Stimulated activated CD4-positive, alpha-beta T cell treated with anti-CD3 and anti-CD28 coated beads, Interleukin-4, amount 100 ng/mL, for 24 hours (primary cell): ENCODE results near the gene SFMBT2.

ENCODE experiments used
- DNase-seq: peaks from one replicate; pipeline ENCODE4 v3.0.0-alpha.2; 2020

Gene SFMBT2

GRCh38 chr10:7424919-7425318, 14.1 kb upstream of the SFMBT2 start:
- no peak for DNase-seq

- no peak for DNase-seq
Measured at GRCh38 chr10:7424315-7424714, 13.5 kb upstream of the SFMBT2 start.

DNA sequence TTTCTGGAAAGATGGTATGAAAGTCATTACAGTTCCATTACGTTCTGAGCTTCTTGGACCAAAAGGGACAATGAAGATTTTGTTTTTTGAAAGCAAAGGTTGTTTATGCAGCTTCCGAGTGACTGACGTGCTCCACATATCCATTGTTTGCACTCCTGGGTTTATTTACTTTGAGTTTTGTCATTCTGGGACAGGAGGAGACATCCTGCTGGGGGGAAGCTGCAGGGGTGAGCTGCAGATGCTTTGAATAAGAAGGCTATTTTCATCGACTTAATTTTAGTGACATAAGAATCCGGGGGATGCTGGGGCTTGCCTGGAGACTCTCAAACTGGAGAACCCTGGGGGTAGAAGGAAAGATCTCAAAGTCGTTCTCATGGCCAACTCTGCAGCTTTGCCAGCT, 12.7 kb upstream of the SFMBT2 start:
- DNase-seq = no peak

GRCh38 chr10:7421526-7421925, 10.7 kb upstream of the SFMBT2 start:
- DNase-seq = no peak

- DNase-seq = no peak
Measured at GRCh38 chr10:7419998-7420397, 9.2 kb upstream of the SFMBT2 start.

DNA sequence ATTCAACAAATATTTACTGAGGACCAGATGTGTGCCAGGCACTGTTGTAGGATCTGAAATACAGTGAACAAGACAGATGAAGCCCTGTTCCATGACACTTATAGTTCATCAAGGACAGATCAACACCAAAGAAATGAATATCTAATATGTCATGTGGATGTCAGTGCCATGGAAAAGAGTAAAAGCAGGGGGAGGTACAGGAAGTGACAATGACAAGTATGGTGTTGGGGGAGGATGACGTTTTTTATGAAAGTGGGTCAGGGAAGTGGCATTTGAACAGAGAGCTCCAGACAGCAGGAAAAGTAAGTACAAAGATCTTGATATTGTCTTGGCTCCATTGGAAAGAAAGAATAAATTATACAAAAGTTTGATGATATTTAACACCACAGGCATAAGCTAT, 7.0 kb upstream of the SFMBT2 start:
- DNase-seq = peak; percentile 9

GRCh38 chr10:7417103-7417623, 6.3 kb upstream of the SFMBT2 start:
- DNase-seq = no peak

GRCh38 chr10:7414766-7415165, 3.9 kb upstream of the SFMBT2 start:
- no peak for DNase-seq

DNA sequence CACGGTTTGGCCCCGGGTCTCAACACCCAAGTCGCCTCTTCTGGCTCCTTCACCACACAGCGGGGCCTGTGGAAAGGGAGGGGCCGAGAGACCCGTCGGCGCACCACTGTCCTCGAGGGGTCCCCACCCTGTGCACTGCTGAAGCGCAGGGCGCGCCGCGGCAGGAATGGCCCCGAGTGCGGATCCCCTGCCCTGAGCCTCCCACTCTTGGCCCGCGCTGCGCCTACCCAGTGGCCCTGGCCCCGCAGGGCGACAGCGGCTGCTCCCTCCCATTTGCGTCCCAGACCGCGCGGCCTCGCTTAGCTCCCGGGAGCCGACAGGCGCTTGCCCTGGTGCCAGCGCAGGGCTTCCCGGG, 2.1 kb upstream of the SFMBT2 start:
- DNase-seq = no peak

- peak; percentile 32 for DNase-seq
Measured at GRCh38 chr10:7412237-7412927, 1.5 kb upstream of the SFMBT2 start.

DNA sequence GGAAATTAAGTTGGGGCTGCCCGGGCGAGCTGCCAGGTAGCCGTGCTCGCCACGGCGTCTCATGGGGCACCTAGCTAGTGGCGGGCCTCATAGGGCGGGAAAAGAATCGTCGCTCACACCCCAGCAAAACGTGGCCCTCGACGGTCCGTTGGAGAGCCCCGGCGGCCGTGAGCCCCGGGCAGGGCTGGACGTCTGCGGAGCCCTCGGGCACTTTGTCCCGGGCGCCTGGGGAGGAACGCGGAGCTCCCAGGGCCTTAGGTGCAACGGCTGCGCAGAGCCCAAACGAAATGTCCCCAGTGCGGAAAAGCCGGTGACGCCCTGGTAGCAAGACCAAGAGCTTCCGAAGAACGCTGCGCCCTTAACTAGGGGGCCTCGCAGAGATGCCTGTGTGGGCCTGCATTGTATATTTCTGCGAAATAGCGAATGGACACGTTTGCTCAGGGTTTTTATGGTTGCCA, 866 bp upstream of the SFMBT2 start:
- DNase-seq = peak; percentile 21

- DNase-seq = peak; percentile 54
Measured at GRCh38 chr10:7410301-7410861, 453 bp downstream of the SFMBT2 start.

DNA sequence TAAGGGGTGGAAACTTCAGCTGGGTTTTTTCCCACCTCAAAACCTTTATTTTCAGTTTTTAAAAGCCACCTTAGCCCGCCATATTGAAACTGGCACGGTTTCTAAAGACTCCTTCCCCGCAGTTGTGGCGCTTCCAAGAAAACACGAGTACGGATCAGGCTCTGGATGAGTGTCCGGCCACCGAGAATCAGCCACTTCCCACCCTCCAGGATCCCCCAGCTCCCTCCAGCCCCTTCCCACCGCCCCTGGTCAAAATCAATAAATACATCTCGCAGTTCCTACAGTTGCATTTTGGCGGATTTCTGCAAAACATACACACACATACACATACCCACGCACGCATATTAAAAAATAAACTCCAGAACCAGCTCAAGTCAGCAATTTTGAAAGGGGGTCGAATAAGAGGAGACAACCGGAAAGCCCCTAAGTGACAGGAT, 1.1 kb downstream of the SFMBT2 start:
- peak; percentile 45 for DNase-seq

- DNase-seq = peak; percentile 66
Measured at GRCh38 chr10:7409045-7409731, 1.6 kb downstream of the SFMBT2 start.

DNA sequence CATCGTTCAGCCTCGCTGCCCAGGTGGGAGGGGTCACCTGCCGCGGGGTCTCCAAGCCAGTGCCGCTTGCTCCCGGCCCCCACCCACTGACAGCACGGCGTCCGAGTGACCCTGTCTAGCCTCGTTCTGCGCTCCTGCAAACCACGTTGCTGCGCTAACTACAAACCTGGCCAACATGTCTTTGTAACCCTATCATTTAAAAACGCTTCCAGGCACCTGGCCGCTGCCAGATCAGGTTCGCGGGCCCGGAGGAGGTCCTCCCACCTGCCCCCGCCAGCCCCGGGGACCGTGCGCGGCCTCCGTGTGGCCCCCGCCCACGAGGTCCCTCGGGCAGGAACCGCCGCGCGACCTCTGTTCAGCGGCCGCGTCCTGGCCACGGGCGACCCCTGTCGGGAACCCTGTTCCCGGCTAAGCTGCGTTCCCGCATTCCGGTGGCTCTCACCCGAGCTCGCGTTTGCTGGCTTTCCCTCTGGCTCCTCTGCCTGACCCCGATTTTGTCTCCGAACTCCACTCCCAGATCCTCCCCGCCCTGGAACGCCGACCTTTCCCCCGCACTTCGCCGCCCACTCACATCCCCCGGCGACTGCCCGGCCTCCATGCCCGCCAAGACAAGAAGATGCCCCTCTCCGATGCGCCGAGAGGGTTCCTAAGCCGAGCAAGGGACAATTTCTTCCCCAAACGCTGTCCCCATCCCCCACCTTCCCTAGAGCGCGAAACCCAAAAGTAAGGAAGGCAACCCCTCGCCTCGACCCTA, 2.4 kb downstream of the SFMBT2 start:
- peak; percentile 53 for DNase-seq

GRCh38 chr10:7407368-7408290, 3.2 kb downstream of the SFMBT2 start:
- DNase-seq = peak; percentile 41

GRCh38 chr10:7406712-7407333, 4.0 kb downstream of the SFMBT2 start:
- DNase-seq = no peak

- DNase-seq = no peak
Measured at GRCh38 chr10:7405637-7406036, 5.2 kb downstream of the SFMBT2 start.

- no peak for DNase-seq
Measured at GRCh38 chr10:7403620-7404019, 7.2 kb downstream of the SFMBT2 start.

GRCh38 chr10:7401782-7402181, 9.1 kb downstream of the SFMBT2 start:
- no peak for DNase-seq

DNA sequence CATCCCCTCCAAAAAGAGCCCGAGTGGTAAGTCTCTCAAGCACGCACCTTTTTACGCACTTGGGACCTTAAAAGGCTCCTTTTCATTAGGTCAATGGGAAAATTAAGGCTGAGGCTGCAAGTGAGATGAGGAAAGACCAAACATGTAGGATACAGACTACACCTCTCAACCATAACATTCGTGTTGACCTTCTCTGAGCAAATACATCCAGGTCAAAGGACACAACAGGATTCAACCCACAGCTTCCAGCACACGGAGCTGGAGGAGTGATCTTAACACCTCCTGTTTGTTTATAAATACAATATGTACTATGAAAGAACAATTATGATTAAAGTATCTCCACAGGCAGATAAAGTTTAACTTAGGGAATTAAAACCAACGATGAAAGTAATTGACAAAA, 9.7 kb downstream of the SFMBT2 start:
- no peak for DNase-seq
